IMR-90 (cell line): ENCODE results near the gene AP1S2. TPM values are rescaled to one million over a fixed set of nuclear protein-coding genes. Genes with fewer than 3 reads are reported as not detected.
"Not testable (repeated sequence)": the region's sequence is repeated elsewhere in the genome, so short reads cannot be mapped to it uniquely, and the experiment has no call there.

Source experiments
- ATAC-seq: fragments of 200-7000 bp; cut with Tn5 transposase; 2 replicates; pipeline ENCODE4 v1.9.1; 2020; ENCODE audit warnings: low read depth, mild to moderate bottlenecking, moderate library complexity
- BruUV-seq: library from RNA; stranded (reverse); fragments of 400-500 nt; replicated peaks from 2 replicates; lab custom pipeline; 2021; lab: Mats Ljungman, UMichigan
- CTCF ChIA-PET: fragments of 300-600 bp; formaldehyde crosslinking; extraction: SDS; loops from one replicate; lab custom pipeline; 2021; ENCODE audit warnings: antibody characterized with exemption; lab: Yijun Ruan, JAX
- POLR2A ChIA-PET: fragments of 300-600 bp; sonication (Branson Sonifier 250); formaldehyde crosslinking; loops from one replicate; lab custom pipeline; 2022; ENCODE audit warnings: antibody characterized with exemption; ENCODE audit not compliant: unreplicated experiment; lab: Charles Lee
- DNase-seq: peaks from one replicate; pipeline ENCODE4 v3.0.0; 2013
- H2AFZ ChIP-seq: replicated peaks from 2 replicates; pipeline ENCODE3; 2013; ENCODE audit warnings: low read length, mild to moderate bottlenecking; ENCODE audit not compliant: poor library complexity
- H2AK5ac ChIP-seq: 2 replicates; pipeline ENCODE4 v1.6.1; 2013; ENCODE audit warnings: low read depth, low read length, inconsistent platforms
- H2AK9ac ChIP-seq: replicated peaks from 2 replicates; pipeline ENCODE3; 2013; ENCODE audit warnings: mild to moderate bottlenecking, low read depth, low read length, moderate library complexity; ENCODE audit not compliant: poor library complexity
- H2BK120ac ChIP-seq: 2 replicates; pipeline ENCODE4 v1.6.1; 2013; ENCODE audit warnings: low read depth, low read length, inconsistent platforms
- H2BK15ac ChIP-seq: 3 replicates; pipeline ENCODE4 v1.6.1; 2013; ENCODE audit warnings: low read depth, low read length, inconsistent platforms
- H2BK20ac ChIP-seq: 2 replicates; pipeline ENCODE4 v1.6.1; 2013; ENCODE audit warnings: low read depth, mild to moderate bottlenecking, inconsistent platforms, low read length, moderate library complexity
- H2BK5ac ChIP-seq: 2 replicates; pipeline ENCODE4 v1.6.1; 2013; ENCODE audit warnings: mild to moderate bottlenecking, low read depth, low read length, inconsistent platforms; ENCODE audit not compliant: poor library complexity, severe bottlenecking
- H3K14ac ChIP-seq: replicated peaks from 2 replicates; pipeline ENCODE4 v1.6.1; 2013; ENCODE audit warnings: low read depth, low read length, inconsistent platforms
- H3K18ac ChIP-seq: 2 replicates; pipeline ENCODE4 v1.6.1; 2013; ENCODE audit warnings: low read depth, low read length, control low read depth
- H3K23ac ChIP-seq: 2 replicates; pipeline ENCODE4 v1.6.1; 2013; ENCODE audit warnings: low read depth, low read length, inconsistent platforms
- H3K27ac ChIP-seq: 2 replicates; pipeline ENCODE4 v1.5.1; 2013; ENCODE audit warnings: mild to moderate bottlenecking, control low read depth, low read length; ENCODE audit not compliant: insufficient read depth
- H3K27me3 ChIP-seq: 2 replicates; pipeline ENCODE4 v1.6.1; 2013; ENCODE audit warnings: low read length; ENCODE audit not compliant: control insufficient read depth, insufficient read depth
- H3K36me3 ChIP-seq: 2 replicates; pipeline ENCODE4 v1.6.1; 2013; ENCODE audit warnings: low read length, mixed read lengths; ENCODE audit not compliant: control insufficient read depth, insufficient read depth
- H3K4ac ChIP-seq: 2 replicates; pipeline ENCODE4 v1.6.1; 2013; ENCODE audit warnings: low read depth, low read length, inconsistent platforms
- H3K4me1 ChIP-seq: 2 replicates; pipeline ENCODE4 v1.6.1; 2013; ENCODE audit warnings: low read length, mixed read lengths; ENCODE audit not compliant: control insufficient read depth, insufficient read depth
- H3K4me2 ChIP-seq: 2 replicates; pipeline ENCODE4 v1.6.1; 2013; ENCODE audit warnings: low read depth, mild to moderate bottlenecking, control low read depth, low read length, moderate library complexity
- H3K4me3 ChIP-seq: 2 replicates; pipeline ENCODE4 v1.5.1; 2013; ENCODE audit warnings: low read depth, mild to moderate bottlenecking, control low read depth, low read length, moderate library complexity; ENCODE audit not compliant: insufficient read depth
- H3K56ac ChIP-seq: 2 replicates; pipeline ENCODE4 v1.6.1; 2013; ENCODE audit warnings: low read length, inconsistent platforms; ENCODE audit not compliant: insufficient read depth; ENCODE audit errors: extremely low read depth
- H3K79me1 ChIP-seq, 2 experiments: 2 replicates each; pipeline ENCODE4 v1.6.1; 2013; ENCODE audit warnings: low read length in 2 of 2, inconsistent platforms in 1 of 2, low read depth in 1 of 2
- H3K9ac ChIP-seq: 2 replicates; pipeline ENCODE4 v1.6.1; 2013; ENCODE audit warnings: low read depth, low read length, control low read depth
- H3K9me1 ChIP-seq: 2 replicates; pipeline ENCODE4 v1.6.1; 2013; ENCODE audit warnings: low read length, inconsistent platforms; ENCODE audit not compliant: insufficient read depth
- H3K9me3 ChIP-seq: 2 replicates; pipeline ENCODE4 v1.6.1; 2013; ENCODE audit warnings: low read length; ENCODE audit not compliant: control insufficient read depth, insufficient read depth
- H4K20me1 ChIP-seq: 2 replicates; pipeline ENCODE4 v1.6.1; 2013; ENCODE audit warnings: low read length, inconsistent platforms; ENCODE audit not compliant: insufficient read depth
- H4K5ac ChIP-seq: 2 replicates; pipeline ENCODE4 v1.6.1; 2013; ENCODE audit warnings: mild to moderate bottlenecking, low read depth, low read length, control low read depth
- H4K8ac ChIP-seq, 2 experiments: 2 replicates each; pipeline ENCODE4 v1.6.1; 2013; ENCODE audit warnings: low read depth in 2 of 2, low read length in 2 of 2, control low read depth in 1 of 2, inconsistent platforms in 1 of 2
- H4K91ac ChIP-seq: 2 replicates; pipeline ENCODE4 v1.6.1; 2013; ENCODE audit warnings: low read depth, low read length, inconsistent platforms; ENCODE audit not compliant: insufficient read depth
- BHLHE40 ChIP-seq: fragments of 150-350 bp; IDR thresholded peaks from 2 replicates; pipeline ENCODE4 v1.6.1; 2016; ENCODE audit warnings: mild to moderate bottlenecking, low read depth, low read length
- CEBPB ChIP-seq: IDR thresholded peaks from 2 replicates; pipeline ENCODE4 v1.6.1; 2012; ENCODE audit warnings: low read depth, low read length, improper control_type of control experiment
- CHD1 ChIP-seq: IDR thresholded peaks from 2 replicates; pipeline ENCODE4 v1.6.1; 2012; ENCODE audit warnings: low read depth, low read length, improper control_type of control experiment
- CTCF ChIP-seq: conservative IDR thresholded peaks from 2 replicates; pipeline ENCODE4 v1.5.1; 2012; ENCODE audit warnings: mild to moderate bottlenecking, low read depth, low read length, improper control_type of control experiment
- MAFK ChIP-seq: IDR thresholded peaks from 2 replicates; pipeline ENCODE4 v1.6.1; 2012; ENCODE audit warnings: low read depth, low read length, improper control_type of control experiment
- MAZ ChIP-seq: IDR thresholded peaks from 2 replicates; pipeline ENCODE4 v1.6.1; 2012; ENCODE audit warnings: low read depth, mild to moderate bottlenecking, low read length, improper control_type of control experiment, moderate library complexity, borderline replicate concordance
- MXI1 ChIP-seq: IDR thresholded peaks from 2 replicates; pipeline ENCODE4 v1.6.1; 2012; ENCODE audit warnings: low read depth, mild to moderate bottlenecking, low read length, moderate library complexity, borderline replicate concordance
- RAD21 ChIP-seq: IDR thresholded peaks from 2 replicates; pipeline ENCODE4 v1.6.1; 2012; ENCODE audit warnings: low read length, improper control_type of control experiment
- SMC3 ChIP-seq: fragments of 150-350 bp; IDR thresholded peaks from 2 replicates; pipeline ENCODE4 v1.6.1; 2016; ENCODE audit warnings: low read depth, mild to moderate bottlenecking, antibody characterized with exemption, low read length, moderate library complexity
- WGBS, 2 experiments: methylation state at CpG; one replicate each; pipeline versions ENCODE4 v1.1.5 to v1.1.7; 2013; ENCODE audit warnings: missing lambda C conversion rate in 2 of 2; ENCODE audit not compliant: insufficient read length in 1 of 2; ENCODE audit errors: extremely low coverage in 2 of 2; 5-methylcytosine and 5-hydroxymethylcytosine counted together
- dilution Hi-C: fragments of 300-500 bp; cut with HindIII; formaldehyde crosslinking; loops from one replicate; pipeline ENCODE4 v1.14.3; 2018; ENCODE audit warnings: low sequenced_read_pairs; ENCODE audit not compliant: unreplicated experiment
- in situ Hi-C: fragments of 300-500 bp; cut with MboI; formaldehyde crosslinking; loops from 3 replicates; pipeline ENCODE4 v1.14.3; 2019; ENCODE audit warnings: low sequenced_read_pairs, inconsistent platforms, mixed read lengths
- intact Hi-C: fragments of 100-400 bp; cut with micrococcal nuclease; formaldehyde crosslinking; loops from 2 replicates; pipeline ENCODE4 v1.10.0; 2022
- polyA plus RNA-seq, 3 experiments: library from polyadenylated mRNA; depleted of rRNA; stranded (reverse); fragments of >200 nt; gene quantifications; 2 replicates each; pipeline ENCODE4 v1.2.3, GENCODE V29; 2012; ENCODE audit warnings: low replicate concordance in 1 of 3
- total RNA-seq: library from RNA; depleted of rRNA; stranded (reverse); fragments of >200 nt; gene quantifications from 2 replicates; pipeline ENCODE4 v1.2.3, GENCODE V29; 2012

AP1S2 gene
- total and polyA plus RNA-seq, 2 of the 4 experiments (the other 2 are of a cell fraction): 28.3 to 46.5 TPM

GRCh38 chrX:15881381-15881897 lies 26.8 kb upstream of the AP1S2 start:
- dilution Hi-C loops: no loop called here
- no peak for DNase-seq
- Histone ChIP-seq H4K8ac (no peak overlapping the region), H3K36me3 (no peaks in the 10 kb centered on the region), H3K9me1 (no peaks in the 10 kb centered on the region), H3K23ac (no peak overlapping the region), H3K4me2 (no peak overlapping the region), H3K4me3 (no peak overlapping the region), H3K18ac (no peak overlapping the region), H4K91ac (no peak overlapping the region), H2BK5ac (no peak overlapping the region), H4K20me1 (no peaks in the 10 kb centered on the region), H2AK5ac (no peak overlapping the region), H2AFZ (no peak overlapping the region), H3K14ac (no peak overlapping the region), H3K9ac (no peak overlapping the region), H2BK120ac (no peak overlapping the region), H4K5ac (no peak overlapping the region), H3K56ac (no peak overlapping the region), H3K79me1 (no peaks in the 10 kb centered on the region), H3K27me3 (no peaks in the 10 kb centered on the region), H2AK9ac (no peak overlapping the region), H3K27ac (no peak overlapping the region), H2BK15ac (no peak overlapping the region), H3K4me1 (no peaks in the 10 kb centered on the region), H3K9me3 (peaks cover 2% of the 10 kb centered on the region; the same call in 1 of the 2 replicates), H2BK20ac (no peak overlapping the region), H3K4ac (no peak overlapping the region)
- POLR2A ChIA-PET: no interaction called here
- no peak for ATAC-seq
- intact Hi-C loops: no loop called here
- in situ Hi-C loops: no loop called here
- CTCF ChIA-PET: no interaction called here
- no peak for TF ChIP-seq CHD1
- no peak for TF ChIP-seq RAD21
- TF ChIP-seq MAFK: no peak
- no peak for TF ChIP-seq BHLHE40
- no peak for TF ChIP-seq CTCF
- TF ChIP-seq SMC3: no peak
- TF ChIP-seq CEBPB: no peak
- no peak for TF ChIP-seq MXI1
- no peak for TF ChIP-seq MAZ
- 100% methylated on average over 1 of the region's 2 CpGs; no CpG with 5 or more reads in 1 of the 2 experiments for WGBS, 2 experiments
- no TSS peak for BruUV-seq

GRCh38 chrX:15877914-15878313 lies 23.3 kb upstream of the AP1S2 start:
- H3K9ac ChIP-seq, H4K8ac ChIP-seq, H2AK5ac ChIP-seq, BruUV-seq, H3K23ac ChIP-seq, ATAC-seq, H3K9me1 ChIP-seq, H3K18ac ChIP-seq, H4K20me1 ChIP-seq, H2BK20ac ChIP-seq, H2BK5ac ChIP-seq, POLR2A ChIA-PET, H3K56ac ChIP-seq, H3K9me3 ChIP-seq, H2BK15ac ChIP-seq, H3K4me3 ChIP-seq, H2AK9ac ChIP-seq, H2BK120ac ChIP-seq, CTCF ChIA-PET, H3K27me3 ChIP-seq, DNase-seq, H3K27ac ChIP-seq, in situ Hi-C loops, H2AFZ ChIP-seq, H3K79me1 ChIP-seq, intact Hi-C loops, H4K91ac ChIP-seq, dilution Hi-C loops, H3K4me1 ChIP-seq, H4K5ac ChIP-seq, H3K14ac ChIP-seq, H3K36me3 ChIP-seq, H3K4ac ChIP-seq, H3K4me2 ChIP-seq: not testable (repeated sequence)
- WGBS, 2 experiments: no CpG with 5 or more reads among the region's 1 CpG
